Colonic mucosa (tissue), 4 donors: Measurements from ENCODE around the gene SUN5. TPM values are rescaled to one million over a fixed set of nuclear protein-coding genes. Genes with fewer than 3 reads are reported as not detected.

ENCODE experiments used
- DNase-seq: peaks from one replicate; pipeline ENCODE4 v3.0.0-alpha.2; 2020
- H3K27ac ChIP-seq: fragments of 200-600 bp; one replicate; pipeline ENCODE4 v1.8.0; 2021
- H3K27me3 ChIP-seq: fragments of 200-600 bp; one replicate; pipeline ENCODE4 v1.8.0; 2021
- H3K36me3 ChIP-seq: fragments of 200-600 bp; one replicate; pipeline ENCODE4 v1.8.0; 2021
- H3K4me1 ChIP-seq: fragments of 200-600 bp; one replicate; pipeline ENCODE4 v1.8.0; 2021; ENCODE audit warnings: mild to moderate bottlenecking
- H3K4me3 ChIP-seq: fragments of 200-600 bp; one replicate; pipeline ENCODE4 v1.8.0; 2021
- H3K9ac ChIP-seq, 2 donors: one replicate each; pipeline ENCODE4 v1.7.0; 2013; ENCODE audit warnings: control low read depth in 2 of 2, low read depth in 2 of 2, low read length in 2 of 2
- H3K9me3 ChIP-seq: fragments of 200-600 bp; one replicate; pipeline ENCODE4 v1.8.0; 2021
- CTCF ChIP-seq: fragments of 200-600 bp; IDR thresholded peaks from one replicate; pipeline ENCODE4 v1.8.0; 2022; ENCODE audit warnings: antibody characterized with exemption, mild to moderate bottlenecking
- intact Hi-C: fragments of 100-400 bp; cut with DNase I; formaldehyde crosslinking; loops from one replicate; pipeline ENCODE4 v1.14.1; 2022
- total RNA-seq, 2 donors: library from RNA; stranded (reverse); fragmentation: NEBNext Ultra II Directional in 1 of 2; extraction: Animal tissue kit (Norgen Biotek cat#: 25700) in 1 of 2; gene quantifications; one replicate each; pipeline ENCODE4 v1.2.1, GENCODE V29; 2021
- donor health status: healthy.
- donor health status: DM: no; HTN: no; CAD: no.
- donor health status: DM: no; HTN: no; CAD: no.

Gene SUN5
- total RNA-seq, 2 donors from 2014 or later, result not detected

GRCh38 chr20:33043731-33044181, 39.5 kb upstream of the SUN5 start:
- Histone ChIP-seq H3K27ac (no peak overlapping the region), H3K9me3 (no peaks in the 10 kb centered on the region), H3K4me1 (no peaks in the 10 kb centered on the region), H3K36me3 (no peaks in the 10 kb centered on the region), H3K4me3 (no peak overlapping the region), H3K9ac (no peak overlapping the region), H3K27me3 (no peaks in the 10 kb centered on the region)
- no peak for TF ChIP-seq CTCF
- intact Hi-C loops, result no loop called here
- no peak for DNase-seq

- no peak for DNase-seq
- intact Hi-C loops, result no loop called here
- H3K4me3 ChIP-seq, result no peak overlapping the region
- H3K9ac ChIP-seq, result no peak overlapping the region
- no peaks in the 10 kb centered on the region for H3K27me3 ChIP-seq
- H3K9me3 ChIP-seq, result no peaks in the 10 kb centered on the region
- no peaks in the 10 kb centered on the region for H3K36me3 ChIP-seq
- H3K27ac ChIP-seq, result no peak overlapping the region
- TF ChIP-seq CTCF, result no peak
- H3K4me1 ChIP-seq, result no peaks in the 10 kb centered on the region
These were observed 38.9 kb upstream of the SUN5 start for GRCh38 chr20:33042983-33043730.

GRCh38 chr20:33042430-33042829, 38.2 kb upstream of the SUN5 start:
- TF ChIP-seq CTCF, result no peak
- Histone ChIP-seq H3K4me3 (no peak overlapping the region), H3K4me1 (no peaks in the 10 kb centered on the region), H3K27ac (no peak overlapping the region), H3K36me3 (no peaks in the 10 kb centered on the region), H3K9ac (no peak overlapping the region), H3K27me3 (no peaks in the 10 kb centered on the region), H3K9me3 (no peaks in the 10 kb centered on the region)
- intact Hi-C loops, result no loop called here
- no peak for DNase-seq

- intact Hi-C loops, result no loop called here
- H3K9ac ChIP-seq, result no peak overlapping the region
These were observed 34.0 kb upstream of the SUN5 start for GRCh38 chr20:33038243-33038642.

GRCh38 chr20:33037456-33037855, 33.2 kb upstream of the SUN5 start:
- Histone ChIP-seq H3K9ac (no peak overlapping the region), H3K27me3 (no peaks in the 10 kb centered on the region), H3K27ac (no peak overlapping the region), H3K9me3 (no peaks in the 10 kb centered on the region), H3K4me1 (no peaks in the 10 kb centered on the region), H3K36me3 (no peaks in the 10 kb centered on the region), H3K4me3 (no peak overlapping the region)
- no peak for TF ChIP-seq CTCF
- no peak for DNase-seq
- intact Hi-C loops, result no loop called here

More at GRCh38 chr20:33038243-33038642, 34.0 kb upstream of the SUN5 start:
- H3K27ac ChIP-seq, result no peak overlapping the region
- no peaks in the 10 kb centered on the region for H3K4me1 ChIP-seq
- no peak overlapping the region for H3K4me3 ChIP-seq
- no peaks in the 10 kb centered on the region for H3K36me3 ChIP-seq
- no peak for TF ChIP-seq CTCF
- H3K27me3 ChIP-seq, result no peaks in the 10 kb centered on the region
- DNase-seq, result no peak
- H3K9me3 ChIP-seq, result no peaks in the 10 kb centered on the region
